Fibroblast of villous mesenchyme (primary cell): ENCODE results near the gene PLD5. TPM values are rescaled to one million over a fixed set of nuclear protein-coding genes. Genes with fewer than 3 reads are reported as not detected.
A peak's percentile ranks its signal among the peaks of the same experiment; 100 is the strongest.

Source experiments
- DNase-seq: peaks from one replicate; pipeline ENCODE4 v3.0.0-alpha.2; 2010; ENCODE audit warnings: low read depth
- H3K4me3 ChIP-seq: 2 replicates; pipeline ENCODE4 v1.5.1; 2011; ENCODE audit warnings: low read depth, mild to moderate bottlenecking, low read length
- total RNA-seq: library from RNA; depleted of rRNA; stranded (reverse); fragments of >200 nt; gene quantifications from 2 replicates; pipeline ENCODE4 v1.2.3, GENCODE V29; 2012
- TF ChIP-seq, protein P1 (sequence below): IDR thresholded peaks from 2 replicates; pipeline ENCODE4 v1.5.1; 2012; ENCODE audit warnings: low read depth, mild to moderate bottlenecking, low read length; ENCODE audit not compliant: insufficient read depth

Gene PLD5
- total RNA-seq, 1 donor, result not detected

DNA sequence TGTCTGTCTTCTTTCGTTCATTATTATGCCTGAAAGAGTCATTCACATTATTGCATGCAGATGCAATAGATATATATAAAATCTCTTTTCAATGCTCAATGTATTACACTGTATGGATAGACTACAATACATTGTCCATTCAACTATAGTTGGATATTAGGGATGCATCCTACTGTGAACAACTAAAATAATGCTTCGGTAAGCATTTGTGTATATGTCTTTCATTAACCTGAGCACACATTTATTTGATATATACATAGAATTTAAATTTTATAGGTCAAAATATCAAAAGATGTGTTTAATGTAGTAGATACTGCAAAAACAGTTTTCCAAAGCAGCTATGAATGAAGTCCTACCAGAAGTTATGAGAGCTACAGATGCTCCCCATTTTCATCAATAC, 8.9 kb downstream of the PLD5 start:
- TF ChIP-seq, protein P1, sequence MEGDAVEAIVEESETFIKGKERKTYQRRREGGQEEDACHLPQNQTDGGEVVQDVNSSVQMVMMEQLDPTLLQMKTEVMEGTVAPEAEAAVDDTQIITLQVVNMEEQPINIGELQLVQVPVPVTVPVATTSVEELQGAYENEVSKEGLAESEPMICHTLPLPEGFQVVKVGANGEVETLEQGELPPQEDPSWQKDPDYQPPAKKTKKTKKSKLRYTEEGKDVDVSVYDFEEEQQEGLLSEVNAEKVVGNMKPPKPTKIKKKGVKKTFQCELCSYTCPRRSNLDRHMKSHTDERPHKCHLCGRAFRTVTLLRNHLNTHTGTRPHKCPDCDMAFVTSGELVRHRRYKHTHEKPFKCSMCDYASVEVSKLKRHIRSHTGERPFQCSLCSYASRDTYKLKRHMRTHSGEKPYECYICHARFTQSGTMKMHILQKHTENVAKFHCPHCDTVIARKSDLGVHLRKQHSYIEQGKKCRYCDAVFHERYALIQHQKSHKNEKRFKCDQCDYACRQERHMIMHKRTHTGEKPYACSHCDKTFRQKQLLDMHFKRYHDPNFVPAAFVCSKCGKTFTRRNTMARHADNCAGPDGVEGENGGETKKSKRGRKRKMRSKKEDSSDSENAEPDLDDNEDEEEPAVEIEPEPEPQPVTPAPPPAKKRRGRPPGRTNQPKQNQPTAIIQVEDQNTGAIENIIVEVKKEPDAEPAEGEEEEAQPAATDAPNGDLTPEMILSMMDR, result no peak
- DNase-seq, result no peak
- H3K4me3 ChIP-seq, result no peak overlapping the region

DNA sequence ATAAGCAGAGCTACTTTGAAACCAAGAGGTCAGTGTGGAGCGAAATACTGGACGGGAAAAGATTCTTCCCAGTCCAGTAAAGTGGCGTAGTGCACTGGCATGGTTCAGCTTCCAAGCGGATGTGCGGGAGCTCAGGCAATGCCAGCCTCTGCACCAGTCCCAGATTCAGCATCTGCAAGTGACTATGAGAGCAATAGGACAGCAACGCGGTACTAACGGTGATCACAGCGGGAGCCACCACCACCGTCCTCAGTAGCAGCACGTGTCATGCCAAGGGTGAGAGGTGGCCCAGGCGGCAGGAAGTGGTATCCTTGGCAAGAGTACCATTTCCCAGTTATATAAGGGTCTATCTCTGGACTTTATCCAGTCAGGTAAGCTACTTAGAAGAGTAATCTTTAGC, 17.8 kb downstream of the PLD5 start:
- TF ChIP-seq, protein P1, result no peak
- no peak for DNase-seq

GRCh38 chr1:242489545-242489944, 35.0 kb downstream of the PLD5 start:
- TF ChIP-seq, protein P1, result no peak
- no peak for DNase-seq
- no peak overlapping the region for H3K4me3 ChIP-seq

More for the DNA sequence above, 17.8 kb downstream of the PLD5 start:
- H3K4me3 ChIP-seq, result no peak overlapping the region

GRCh38 chr1:242477944-242478343, 46.6 kb downstream of the PLD5 start:
- TF ChIP-seq, protein P1, result no peak
- no peak overlapping the region for H3K4me3 ChIP-seq
- DNase-seq, result no peak

- TF ChIP-seq, protein P1, result no peak
- no peak for DNase-seq
- no peak overlapping the region for H3K4me3 ChIP-seq
Measured at GRCh38 chr1:242470774-242471173, 53.7 kb downstream of the PLD5 start.

DNA sequence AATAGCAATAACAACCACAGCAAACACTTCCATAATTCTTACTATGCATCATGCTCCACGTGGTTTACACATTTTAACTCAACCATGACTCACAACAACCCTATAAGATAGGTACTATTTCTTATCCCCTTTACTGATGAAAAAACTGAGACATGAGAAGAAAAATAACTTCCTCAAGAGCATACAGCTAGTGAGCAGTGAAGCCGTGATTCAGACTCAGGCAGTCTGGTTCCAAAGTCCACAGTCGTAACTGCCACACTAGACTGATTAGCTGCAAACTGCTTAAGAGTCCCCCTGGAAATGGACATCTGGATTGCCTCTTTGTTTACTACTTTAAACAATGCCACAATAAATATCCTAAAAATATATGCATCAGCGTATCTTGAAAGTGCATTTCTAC, 55.7 kb downstream of the PLD5 start:
- no peak overlapping the region for H3K4me3 ChIP-seq
- TF ChIP-seq, protein P1, result no peak
- no peak for DNase-seq

DNA sequence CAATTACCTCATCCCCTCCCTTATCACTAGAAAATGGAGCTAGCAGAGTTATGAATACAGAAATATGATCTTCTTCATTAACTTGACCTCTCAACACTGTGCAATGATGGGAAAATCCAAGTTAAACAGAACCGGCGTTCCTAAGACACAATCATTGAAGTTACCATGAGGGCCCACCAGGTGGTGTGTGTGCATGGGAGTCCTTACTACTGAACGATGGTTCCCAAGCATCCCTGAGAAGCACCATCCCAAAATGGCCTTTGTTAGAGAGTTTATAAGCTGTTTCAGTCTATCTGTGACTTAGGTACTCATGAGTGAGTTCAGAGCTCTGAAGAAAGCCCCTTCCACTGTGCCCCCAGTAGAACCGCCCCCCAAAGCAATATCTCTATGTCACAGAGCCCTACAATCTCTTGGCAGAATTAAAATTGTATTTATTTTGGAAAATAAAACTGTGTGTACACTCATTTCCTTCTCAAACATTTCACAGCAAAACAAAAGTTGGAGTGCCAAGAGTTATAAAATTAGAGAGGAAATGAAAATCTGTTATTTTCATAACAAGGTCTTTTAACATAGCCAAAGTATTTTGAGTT, 56.8 kb downstream of the PLD5 start:
- peak; percentile 28 for DNase-seq
- TF ChIP-seq, protein P1, result peak; percentile 48
- H3K4me3 ChIP-seq, result no peak overlapping the region
